ENCODE data around the gene PLD4.

The PLD4 gene

GRCh38 chr14:104953097-104953496 is 28.4 kb downstream of the PLD4 start:
- Histone ChIP-seq H3K27ac (no peak overlapping the region), H3K36me3 (no peaks in the 10 kb centered on the region)

GRCh38 chr14:104953896-104954656 is 29.4 kb downstream of the PLD4 start:
- H3K27ac ChIP-seq, result no peak overlapping the region

More at GRCh38 chr14:104953097-104953496, 28.4 kb downstream of the PLD4 start:
- Histone ChIP-seq H3K4me3 (ENCODE audit: low read depth in 1 of 2, low read length in 1 of 2) (no peak overlapping the region), H3K4me1 (ENCODE audit: control insufficient read depth in 1 of 2, insufficient read depth in 1 of 2, low read depth in 1 of 2, low read length in 1 of 2) (no peaks in the 10 kb centered on the region), H3K9me3 (no peaks in the 10 kb centered on the region), H3K27me3 (peaks cover 8% of the 10 kb centered on the region)
- TF ChIP-seq CTCF (IDR thresholded peaks at IDR 0.05), result no peak

GRCh38 chr14:104954746-104955395 is 30.2 kb downstream of the PLD4 start:
- no peak for TF ChIP-seq CTCF (IDR thresholded peaks at IDR 0.05)
- Histone ChIP-seq H3K4me1 (ENCODE audit: control insufficient read depth in 1 of 2, insufficient read depth in 1 of 2, low read depth in 1 of 2, low read length in 1 of 2) (no peaks in the 10 kb centered on the region), H3K36me3 (no peaks in the 10 kb centered on the region)

More at GRCh38 chr14:104953896-104954656, 29.4 kb downstream of the PLD4 start:
- no peaks in the 10 kb centered on the region for H3K9me3 ChIP-seq
- no peak for TF ChIP-seq CTCF (IDR thresholded peaks at IDR 0.05)
- peaks cover 9% of the 10 kb centered on the region for H3K27me3 ChIP-seq
- no peak overlapping the region for H3K4me3 ChIP-seq (ENCODE audit: low read depth in 1 of 2, low read length in 1 of 2)
- no peaks in the 10 kb centered on the region for H3K36me3 ChIP-seq
- no peaks in the 10 kb centered on the region for H3K4me1 ChIP-seq (ENCODE audit: control insufficient read depth in 1 of 2, insufficient read depth in 1 of 2, low read depth in 1 of 2, low read length in 1 of 2)

GRCh38 chr14:104955396-104955770 is 30.7 kb downstream of the PLD4 start:
- Histone ChIP-seq H3K4me1 (ENCODE audit: control insufficient read depth in 1 of 2, insufficient read depth in 1 of 2, low read depth in 1 of 2, low read length in 1 of 2) (no peaks in the 10 kb centered on the region), H3K36me3 (no peaks in the 10 kb centered on the region), H3K27me3 (peaks cover 15% of the 10 kb centered on the region), H3K4me3 (ENCODE audit: low read depth in 1 of 2, low read length in 1 of 2) (no peak overlapping the region), H3K27ac (no peak overlapping the region), H3K9me3 (no peaks in the 10 kb centered on the region)
- no peak for TF ChIP-seq CTCF (IDR thresholded peaks at IDR 0.05)

More at GRCh38 chr14:104954746-104955395, 30.2 kb downstream of the PLD4 start:
- Histone ChIP-seq H3K9me3 (no peaks in the 10 kb centered on the region), H3K27me3 (peaks cover 10% of the 10 kb centered on the region), H3K4me3 (ENCODE audit: low read depth in 1 of 2, low read length in 1 of 2) (no peak overlapping the region), H3K27ac (no peak overlapping the region)

- H3K36me3 ChIP-seq, result no peaks in the 10 kb centered on the region
- H3K27ac ChIP-seq, result no peak overlapping the region
- H3K4me3 ChIP-seq (ENCODE audit: low read depth in 1 of 2, low read length in 1 of 2), result no peak overlapping the region
- peaks cover 22% of the 10 kb centered on the region for H3K27me3 ChIP-seq
- H3K4me1 ChIP-seq (ENCODE audit: control insufficient read depth in 1 of 2, insufficient read depth in 1 of 2, low read depth in 1 of 2, low read length in 1 of 2), result no peaks in the 10 kb centered on the region
- no peaks in the 10 kb centered on the region for H3K9me3 ChIP-seq
- no peak for TF ChIP-seq CTCF (IDR thresholded peaks at IDR 0.05)
These were observed 31.7 kb downstream of the PLD4 start for GRCh38 chr14:104956290-104956890.

All from neutrophil (primary cell).